OCI-LY1 (cell line): ENCODE data around the gene VPS4A.

ENCODE experiments used
- H2AFZ ChIP-seq: fragments of 200-600 bp; sonication (generic), shearing (Covaris generic); 2 replicates; pipeline ENCODE4 v1.6.0; 2014; ENCODE audit warnings: antibody characterized with exemption, mild to moderate bottlenecking, low read length
- H3F3A ChIP-seq: fragments of 200-600 bp; sonication (generic), shearing (Covaris generic); 2 replicates; pipeline ENCODE4 v1.6.0; 2014; ENCODE audit warnings: mild to moderate bottlenecking, antibody characterized with exemption, low read length, moderate library complexity; ENCODE audit not compliant: insufficient read depth
- H3K27ac ChIP-seq: fragments of 200-600 bp; sonication (generic); 2 replicates; pipeline ENCODE4 v1.5.1; 2014; ENCODE audit warnings: low read length, mixed run types, mild to moderate bottlenecking, low read depth; ENCODE audit not compliant: poor library complexity, severe bottlenecking
- H3K27me3 ChIP-seq: fragments of 200-600 bp; sonication (generic); 2 replicates; pipeline ENCODE4 v1.6.0; 2014; ENCODE audit warnings: antibody characterized with exemption, mild to moderate bottlenecking, low read length, moderate library complexity; ENCODE audit not compliant: insufficient read depth
- H3K36me3 ChIP-seq: fragments of 200-600 bp; sonication (generic); 2 replicates; pipeline ENCODE4 v1.6.1; 2014; ENCODE audit warnings: mild to moderate bottlenecking, antibody characterized with exemption, low read length, moderate library complexity, mixed read lengths; ENCODE audit not compliant: insufficient read depth
- H3K4me1 ChIP-seq: fragments of 200-600 bp; sonication (generic); 2 replicates; pipeline ENCODE4 v1.5.1; 2014; ENCODE audit warnings: mild to moderate bottlenecking, low read length, moderate library complexity; ENCODE audit not compliant: insufficient read depth, severe bottlenecking
- H3K4me2 ChIP-seq: fragments of 200-600 bp; sonication (generic), shearing (Covaris generic); 2 replicates; pipeline ENCODE4 v1.6.1; 2014; ENCODE audit warnings: low read length
- H3K4me3 ChIP-seq: fragments of 200-600 bp; sonication (generic); 2 replicates; pipeline ENCODE4 v1.5.1; 2014; ENCODE audit warnings: low read length, low read depth, mild to moderate bottlenecking, mixed read lengths; ENCODE audit not compliant: poor library complexity, severe bottlenecking
- H3K79me2 ChIP-seq: fragments of 200-600 bp; shearing (Covaris generic); 2 replicates; pipeline ENCODE4 v1.6.1; 2016; ENCODE audit warnings: mixed run types, low read length, mixed read lengths; ENCODE audit not compliant: insufficient read depth
- H3K9ac ChIP-seq: fragments of 200-600 bp; sonication (generic), shearing (Covaris generic); 2 replicates; pipeline ENCODE4 v1.6.1; 2014; ENCODE audit warnings: mild to moderate bottlenecking, low read length, mixed read lengths
- H3K9me2 ChIP-seq: fragments of 200-600 bp; sonication (generic), shearing (Covaris generic); 2 replicates; pipeline ENCODE4 v1.6.1; 2014; ENCODE audit warnings: low read depth, mild to moderate bottlenecking, low read length, mixed read lengths
- H3K9me3 ChIP-seq: fragments of 200-600 bp; shearing (Covaris generic); 2 replicates; pipeline ENCODE4 v1.6.1; 2014; ENCODE audit warnings: low read length, mixed read lengths
- H4K20me1 ChIP-seq: fragments of 200-600 bp; sonication (generic), shearing (Covaris generic); 2 replicates; pipeline ENCODE4 v1.6.0; 2016; ENCODE audit warnings: mild to moderate bottlenecking, low read length; ENCODE audit not compliant: insufficient read depth
- EZH2 ChIP-seq: fragments of 200-600 bp; sonication (generic), shearing (Covaris generic); IDR thresholded peaks from 2 replicates; pipeline ENCODE4 v1.8.0; 2017; ENCODE audit warnings: borderline replicate concordance, mixed run types, mild to moderate bottlenecking, antibody characterized with exemption, low read length, moderate library complexity, mixed read lengths
- TF ChIP-seq, protein P1 (sequence below): fragments of 200-600 bp; sonication (generic), shearing (Covaris generic); IDR thresholded peaks from 2 replicates; pipeline ENCODE4 v1.5.1; 2017; ENCODE audit warnings: mild to moderate bottlenecking, antibody characterized with exemption, low read length, moderate library complexity, mixed read lengths

The VPS4A gene

DNA sequence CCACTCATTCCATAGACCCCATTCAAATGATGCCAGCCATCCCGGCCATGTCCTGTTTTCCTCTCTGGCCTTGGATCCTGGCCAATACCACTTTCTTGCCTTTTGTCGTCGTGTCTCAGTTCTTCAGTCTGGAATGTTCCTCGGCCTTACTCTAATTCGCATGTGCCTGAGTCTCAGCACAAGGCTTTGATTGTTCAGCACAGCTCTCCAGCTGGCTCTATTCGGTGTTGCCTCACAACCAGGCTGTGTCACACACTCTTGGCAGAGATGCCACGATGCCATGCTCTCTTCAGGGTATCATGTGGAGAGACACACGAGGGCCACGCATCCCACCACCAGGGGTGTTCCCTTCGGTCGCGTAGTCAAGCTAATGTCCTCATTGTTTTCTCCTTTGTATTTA is 1.8 kb upstream of the VPS4A start:
- Histone ChIP-seq H3K9ac (no peak overlapping the region), H3K4me1 (peaks cover 10% of the 10 kb centered on the region), H2AFZ (no peak overlapping the region), H4K20me1 (no peaks in the 10 kb centered on the region), H3K36me3 (peaks cover 12% of the 10 kb centered on the region; the same call in 1 of the 2 replicates), H3K9me3 (no peaks in the 10 kb centered on the region), H3K27me3 (no peaks in the 10 kb centered on the region), H3K4me2 (no peak overlapping the region), H3K27ac (no peak overlapping the region), H3K4me3 (no peak overlapping the region), H3K9me2 (no peaks in the 10 kb centered on the region), H3F3A (no peaks in the 10 kb centered on the region; the same call in 1 of the 2 replicates), H3K79me2 (peaks cover 8% of the 10 kb centered on the region)
- no peak for TF ChIP-seq EZH2
- TF ChIP-seq, protein P1, sequence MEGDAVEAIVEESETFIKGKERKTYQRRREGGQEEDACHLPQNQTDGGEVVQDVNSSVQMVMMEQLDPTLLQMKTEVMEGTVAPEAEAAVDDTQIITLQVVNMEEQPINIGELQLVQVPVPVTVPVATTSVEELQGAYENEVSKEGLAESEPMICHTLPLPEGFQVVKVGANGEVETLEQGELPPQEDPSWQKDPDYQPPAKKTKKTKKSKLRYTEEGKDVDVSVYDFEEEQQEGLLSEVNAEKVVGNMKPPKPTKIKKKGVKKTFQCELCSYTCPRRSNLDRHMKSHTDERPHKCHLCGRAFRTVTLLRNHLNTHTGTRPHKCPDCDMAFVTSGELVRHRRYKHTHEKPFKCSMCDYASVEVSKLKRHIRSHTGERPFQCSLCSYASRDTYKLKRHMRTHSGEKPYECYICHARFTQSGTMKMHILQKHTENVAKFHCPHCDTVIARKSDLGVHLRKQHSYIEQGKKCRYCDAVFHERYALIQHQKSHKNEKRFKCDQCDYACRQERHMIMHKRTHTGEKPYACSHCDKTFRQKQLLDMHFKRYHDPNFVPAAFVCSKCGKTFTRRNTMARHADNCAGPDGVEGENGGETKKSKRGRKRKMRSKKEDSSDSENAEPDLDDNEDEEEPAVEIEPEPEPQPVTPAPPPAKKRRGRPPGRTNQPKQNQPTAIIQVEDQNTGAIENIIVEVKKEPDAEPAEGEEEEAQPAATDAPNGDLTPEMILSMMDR: no peak

DNA sequence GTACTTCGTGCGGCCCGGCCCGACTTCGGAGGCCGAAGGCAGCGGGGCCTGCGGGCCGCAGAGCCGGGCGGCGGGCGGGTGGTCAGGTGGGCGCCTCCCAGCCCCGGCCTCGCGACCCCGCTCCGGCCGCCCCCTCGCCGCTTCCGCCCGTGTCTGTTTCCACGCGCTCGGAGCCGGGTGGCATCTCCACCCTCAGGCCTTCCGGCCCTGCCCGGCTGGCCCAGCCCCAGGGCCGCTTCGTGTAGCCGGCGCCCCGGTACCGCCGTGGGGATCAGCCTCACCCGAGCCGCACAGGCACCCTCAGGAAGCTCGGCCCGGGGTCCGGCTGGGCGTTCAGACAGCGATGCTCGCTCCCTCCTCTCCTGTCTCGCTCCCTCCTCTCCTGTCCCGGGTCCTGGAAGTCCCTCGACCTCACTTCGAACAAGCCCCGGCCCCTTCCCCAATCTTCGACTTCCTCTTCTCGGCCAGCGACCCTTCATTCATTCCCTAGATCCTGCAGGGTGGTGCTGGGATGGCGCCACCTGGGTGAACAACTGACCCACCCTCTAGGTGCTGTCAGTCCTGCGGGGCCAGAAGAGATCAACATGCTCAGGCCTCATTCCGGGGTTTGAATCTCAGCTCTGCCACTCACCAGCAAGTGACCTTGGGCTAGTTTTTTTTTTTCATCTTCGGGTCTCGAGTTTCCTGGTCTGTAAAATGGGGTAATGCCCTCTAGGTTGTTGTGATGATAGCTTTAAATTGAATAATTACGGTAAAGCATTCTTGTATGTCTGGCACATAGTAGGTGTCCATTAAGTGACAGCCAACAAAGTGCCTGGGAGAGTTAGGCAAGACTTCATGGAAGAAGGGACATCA is 610 bp downstream of the VPS4A start:
- TF ChIP-seq, protein P1: peak; percentile 45
- TF ChIP-seq EZH2: no peak
- H4K20me1 ChIP-seq: no peaks in the 10 kb centered on the region
- H3K9me2 ChIP-seq: no peaks in the 10 kb centered on the region
- peaks cover 10% of the 10 kb centered on the region for H3K4me1 ChIP-seq
- H3K9ac ChIP-seq: peak overlapping the region; percentile 73
- no peak overlapping the region for H2AFZ ChIP-seq
- H3K36me3 ChIP-seq: peaks cover 33% of the 10 kb centered on the region
- H3K27me3 ChIP-seq: no peaks in the 10 kb centered on the region
- H3K4me3 ChIP-seq: peak overlapping the region; percentile 71
- no peak overlapping the region for H3K27ac ChIP-seq
- H3K4me2 ChIP-seq: peak overlapping the region; percentile 78
- H3F3A ChIP-seq: no peaks in the 10 kb centered on the region; the same call in 1 of the 2 replicates
- H3K9me3 ChIP-seq: no peaks in the 10 kb centered on the region
- peaks cover 8% of the 10 kb centered on the region for H3K79me2 ChIP-seq

- Histone ChIP-seq H3K36me3 (peaks cover 45% of the 10 kb centered on the region), H3K9me3 (no peaks in the 10 kb centered on the region), H3K4me1 (peaks cover 10% of the 10 kb centered on the region), H3K9ac (no peak overlapping the region), H3K9me2 (no peaks in the 10 kb centered on the region), H4K20me1 (no peaks in the 10 kb centered on the region), H3K4me2 (no peak overlapping the region), H3K79me2 (peaks cover 8% of the 10 kb centered on the region), H2AFZ (no peak overlapping the region), H3K4me3 (no peak overlapping the region), H3K27me3 (no peaks in the 10 kb centered on the region), H3K27ac (no peak overlapping the region), H3F3A (no peaks in the 10 kb centered on the region; the same call in 1 of the 2 replicates)
- no peak for TF ChIP-seq EZH2
- TF ChIP-seq, protein P1: no peak
Observed at GRCh38 chr16:69313469-69313868, 2.3 kb downstream of the VPS4A start.
